ENCODE measurements around the gene RTN4IP1. TPM values are rescaled to one million over a fixed set of nuclear protein-coding genes. Genes with fewer than 3 reads are reported as not detected.
"Not testable (repeated sequence)": the region's sequence is repeated elsewhere in the genome, so short reads cannot be mapped to it uniquely, and the experiment has no call there.

RTN4IP1 gene
- total RNA-seq, 1 experiment from 2014 or later = 19.2 TPM

- no peak for TF ChIP-seq STAT6 (CRISPR knock-in tag; conservative IDR thresholded peaks at IDR 0.05; ENCODE audit: low read depth)
- no peak for TF ChIP-seq USF1 (CRISPR knock-in tag; IDR thresholded peaks at IDR 0.05)
- no peak for TF ChIP-seq TCF7 (CRISPR knock-in tag; IDR thresholded peaks at IDR 0.05; ENCODE audit: low read depth)
- no peak for TF ChIP-seq MLX (CRISPR knock-in tag; IDR thresholded peaks at IDR 0.05)
- TF ChIP-seq MAX (CRISPR knock-in tag; IDR thresholded peaks at IDR 0.05) = no peak
- TF ChIP-seq GABPB1 (CRISPR knock-in tag; IDR thresholded peaks at IDR 0.05) = no peak
- no peak for TF ChIP-seq SMAD3 (CRISPR knock-in tag; IDR thresholded peaks at IDR 0.05; ENCODE audit: borderline replicate concordance)
- TF ChIP-seq ZNF138 (CRISPR knock-in tag; conservative IDR thresholded peaks at IDR 0.05) = no peak
- no peak for TF ChIP-seq MYBL2 (CRISPR knock-in tag; IDR thresholded peaks at IDR 0.05)
- TF ChIP-seq JUN (CRISPR knock-in tag; IDR thresholded peaks at IDR 0.05) = no peak
- TF ChIP-seq ZNF263 (CRISPR knock-in tag; IDR thresholded peaks at IDR 0.05; ENCODE audit: low read depth) = no peak
- TF ChIP-seq SOX15 (CRISPR knock-in tag; IDR thresholded peaks at IDR 0.05) = no peak
- no peak for TF ChIP-seq CBFB (CRISPR knock-in tag; IDR thresholded peaks at IDR 0.05; ENCODE audit: low read depth)
Observed at GRCh38 chr6:106560996-106561685, 68.2 kb downstream of the RTN4IP1 start (continued).

GRCh38 chr6:106559659-106560058 is 69.6 kb downstream of the RTN4IP1 start:
- H3K27ac Mint-ChIP-seq; H3K27me3 Mint-ChIP-seq (ENCODE audit: low read depth); H3K9me3 Mint-ChIP-seq; DNase-seq (ENCODE audit: low spot score); H3K4me3 Mint-ChIP-seq; POLR2A ChIA-PET; H3K36me3 Mint-ChIP-seq; ATAC-seq: not testable (repeated sequence)
- peaks cover 21% of the 10 kb centered on the region for H3K4me1 Mint-ChIP-seq
- CTCF ChIA-PET = interaction anchor here (3.2 kb wide), 1 partner anchor 220 kb away, joined by 9 read pairs; no protein-coding TSS in a partner anchor

- CTCF ChIA-PET = interaction anchor here (0.5 to 3.2 kb wide), 3 partner anchors 20 to 421 kb away, joined by 3 to 9 read pairs (median 3); no protein-coding TSS in a partner anchor
- no peak for TF ChIP-seq TEAD4 (CRISPR knock-in tag; IDR thresholded peaks at IDR 0.05)
- no peak for TF ChIP-seq ZBTB43 (CRISPR knock-in tag; IDR thresholded peaks at IDR 0.05)
- TF ChIP-seq ZBTB21 (CRISPR knock-in tag; IDR thresholded peaks at IDR 0.05; ENCODE audit: borderline replicate concordance) = no peak
- no peak for TF ChIP-seq ZNF281 (CRISPR knock-in tag; IDR thresholded peaks at IDR 0.05)
- TF ChIP-seq ZNF425 (CRISPR knock-in tag; conservative IDR thresholded peaks at IDR 0.05) = no peak
- no peak for TF ChIP-seq JUN (CRISPR knock-in tag; IDR thresholded peaks at IDR 0.05)
- no peak for TF ChIP-seq ZNF396 (CRISPR knock-in tag; IDR thresholded peaks at IDR 0.05; ENCODE audit: borderline replicate concordance)
- no peak for TF ChIP-seq FOXP1 (CRISPR knock-in tag; IDR thresholded peaks at IDR 0.05; ENCODE audit: borderline replicate concordance)
- no peak for TF ChIP-seq TCF7 (CRISPR knock-in tag; IDR thresholded peaks at IDR 0.05; ENCODE audit: low read depth)
- no peak for TF ChIP-seq JAZF1 (CRISPR knock-in tag; IDR thresholded peaks at IDR 0.05)
- TF ChIP-seq ATF3 (CRISPR knock-in tag; conservative IDR thresholded peaks at IDR 0.05) = no peak
Observed at GRCh38 chr6:106558364-106558763, 70.9 kb downstream of the RTN4IP1 start.

More at GRCh38 chr6:106558364-106558763, 70.9 kb downstream of the RTN4IP1 start:
- POLR2A ChIA-PET = no interaction called here
- Mint-ChIP-seq H3K9me3 (no peaks in the 10 kb centered on the region), H3K36me3 (peaks cover under 1% of the 10 kb centered on the region; the same call in 1 of the 2 replicates), H3K4me1 (peaks cover 8% of the 10 kb centered on the region; the same call in 1 of the 2 replicates), H3K4me3 (no peak overlapping the region), H3K27me3 (ENCODE audit: low read depth) (no peaks in the 10 kb centered on the region), H3K27ac (peak overlapping the region; percentile 48; the same call in 1 of the 2 replicates)
- DNase-seq (ENCODE audit: low spot score) (no peak), ATAC-seq (no peak)

Data from WTC11 (cell line).